Stimulated activated CD8-positive, alpha-beta memory T cell treated with anti-CD3 and anti-CD28 coated beads, Interleukin-4, amount 100 ng/mL, for 4 hours (primary cell): ENCODE measurements around the gene RABGAP1.

ENCODE experiments used
- DNase-seq, 2 donors: peaks; one replicate each; pipeline ENCODE4 v3.0.0-alpha.2; 2020; ENCODE audit warnings: low read depth in 2 of 2, low spot score in 1 of 2

RABGAP1 gene

DNA sequence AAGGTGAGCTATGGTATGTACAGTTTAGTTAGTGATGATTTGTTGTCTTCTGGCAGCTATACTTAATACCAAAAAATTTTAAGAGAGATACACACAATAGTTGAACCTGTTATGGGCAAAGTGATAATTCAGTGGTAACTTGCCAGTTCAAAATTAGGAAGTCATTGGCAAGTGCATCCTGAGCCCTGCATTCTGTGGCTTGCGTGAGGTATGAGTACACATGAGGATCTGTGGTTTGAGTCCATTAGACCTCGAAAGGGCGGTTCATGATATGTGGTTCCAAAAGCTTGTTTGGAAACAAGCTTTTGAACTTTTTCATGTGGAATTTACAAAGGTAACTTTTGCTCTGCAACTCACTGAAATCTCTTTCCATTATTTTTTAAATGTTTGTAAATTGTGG lies 139.6 kb downstream of the RABGAP1 start:
- no peak for DNase-seq

DNA sequence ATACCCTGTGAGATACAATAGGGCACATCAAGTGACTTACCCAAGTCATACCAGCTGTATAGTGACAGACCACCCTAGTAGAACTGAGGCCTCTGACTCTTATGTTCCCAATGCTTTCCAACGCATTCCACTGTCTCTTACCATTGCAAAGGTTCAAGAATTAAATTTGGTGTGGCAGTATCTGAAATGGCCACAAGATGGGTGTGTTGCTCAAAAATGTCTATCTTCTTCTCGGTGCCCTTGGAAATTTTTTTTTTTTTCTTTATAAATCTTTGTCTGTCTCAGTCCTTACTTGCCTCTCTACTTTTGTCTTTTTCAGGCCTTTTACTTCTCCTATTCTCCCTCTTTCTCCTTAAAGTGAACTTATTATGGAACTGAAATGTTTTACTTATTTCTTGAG lies 141.0 kb downstream of the RABGAP1 start:
- DNase-seq, result no peak

DNA sequence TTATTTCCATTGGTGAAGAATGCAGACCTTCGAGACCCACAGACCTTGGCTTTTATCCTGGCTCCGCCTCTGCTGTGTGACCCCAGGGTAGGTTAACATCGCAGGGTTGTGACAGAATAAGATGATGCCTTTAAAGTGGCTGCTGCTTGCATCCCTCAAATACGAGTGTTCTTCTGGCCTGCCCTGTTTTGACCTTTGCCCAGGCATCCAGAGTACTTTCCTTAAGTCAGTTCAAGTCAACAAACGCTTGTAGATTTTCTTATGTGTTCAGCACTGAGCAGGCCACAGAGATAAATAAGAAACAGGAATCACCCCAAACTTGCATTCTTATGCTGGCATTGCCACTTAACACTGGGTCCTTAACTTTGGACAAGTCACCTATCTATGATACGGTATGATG lies 142.9 kb downstream of the RABGAP1 start:
- DNase-seq, result no peak

DNA sequence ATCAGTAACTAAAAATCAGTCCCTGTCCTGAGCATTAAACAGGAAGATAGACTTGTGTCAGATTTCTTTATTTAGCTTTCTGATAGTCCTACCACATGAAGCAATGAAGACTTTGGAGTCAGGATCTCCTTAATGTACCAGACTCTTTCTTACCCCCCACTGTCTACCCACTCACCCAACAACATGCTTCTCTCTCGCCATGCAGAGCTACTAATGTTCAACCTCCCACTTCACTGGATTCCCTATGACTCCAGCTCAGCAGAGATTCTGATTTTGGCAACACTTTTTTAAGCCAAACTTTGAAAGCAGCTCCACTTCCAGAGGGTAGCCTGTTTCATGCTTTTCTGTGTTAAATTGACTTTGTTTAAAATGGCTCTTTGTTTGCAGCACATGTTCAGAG lies 143.4 kb downstream of the RABGAP1 start:
- no peak for DNase-seq

DNA sequence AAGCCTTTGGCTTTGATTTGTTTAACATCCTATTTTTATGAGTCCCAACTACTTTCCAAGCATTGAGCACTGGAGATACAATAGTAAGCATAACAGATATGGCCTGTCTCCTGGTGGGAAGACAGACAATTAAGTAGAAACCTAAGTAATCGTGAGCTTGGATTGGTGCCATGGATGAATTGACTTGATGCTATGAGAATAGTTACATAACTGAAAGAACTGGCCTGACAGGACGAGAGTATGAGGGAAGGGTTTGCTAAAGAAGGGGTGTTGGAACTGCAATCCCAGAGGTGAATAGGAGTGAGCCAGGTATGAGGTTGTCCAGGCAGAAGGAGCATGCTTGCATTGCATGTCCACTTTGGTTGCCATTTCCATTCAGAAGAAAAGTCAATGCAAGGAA lies 145.1 kb downstream of the RABGAP1 start:
- DNase-seq, result no peak

DNA sequence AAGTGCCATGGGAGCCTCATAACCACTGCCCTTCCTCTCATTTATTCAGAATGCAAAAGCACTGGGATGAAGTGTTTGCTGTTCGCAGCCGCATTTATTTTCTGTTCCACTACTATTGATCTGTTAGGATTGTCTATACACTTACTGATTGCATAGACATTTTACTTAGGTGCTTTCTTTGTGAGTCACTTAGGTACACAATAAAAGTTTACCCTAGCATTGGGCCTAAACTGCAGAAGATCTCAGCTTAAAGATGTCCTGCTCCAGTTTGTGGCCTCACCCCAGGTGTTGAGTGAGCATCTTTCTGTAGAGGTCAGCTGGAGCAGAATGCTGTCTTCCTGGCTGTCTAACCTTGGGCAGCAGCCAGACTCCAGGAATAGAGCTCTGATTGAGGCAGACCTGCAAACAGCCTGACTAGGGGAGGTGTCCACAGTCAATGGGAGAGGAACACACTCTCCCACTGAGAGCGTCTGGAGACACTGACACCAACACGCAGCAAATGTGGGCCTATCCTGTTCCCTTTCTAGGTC lies 146.6 kb downstream of the RABGAP1 start:
- DNase-seq, result no peak

DNA sequence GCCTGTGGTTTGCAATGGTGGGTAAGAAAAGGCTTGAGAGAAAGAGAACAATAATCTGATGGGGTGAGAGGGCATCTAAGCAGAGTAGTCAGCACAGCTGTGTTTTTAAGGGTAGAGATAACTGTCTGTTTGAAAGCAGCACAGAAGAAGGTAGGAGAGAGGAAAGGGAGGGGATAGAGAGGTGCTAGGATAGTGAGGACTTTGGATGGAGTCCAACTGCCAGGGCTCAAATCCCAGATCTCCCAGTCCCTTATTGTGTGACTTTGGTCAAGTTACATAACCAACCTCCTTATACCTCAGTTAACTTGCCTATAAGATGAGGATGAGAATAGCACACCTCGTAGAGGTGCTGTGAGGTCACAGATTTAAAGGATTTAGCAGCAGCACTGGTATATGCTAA lies 148.2 kb downstream of the RABGAP1 start:
- DNase-seq, result no peak

DNA sequence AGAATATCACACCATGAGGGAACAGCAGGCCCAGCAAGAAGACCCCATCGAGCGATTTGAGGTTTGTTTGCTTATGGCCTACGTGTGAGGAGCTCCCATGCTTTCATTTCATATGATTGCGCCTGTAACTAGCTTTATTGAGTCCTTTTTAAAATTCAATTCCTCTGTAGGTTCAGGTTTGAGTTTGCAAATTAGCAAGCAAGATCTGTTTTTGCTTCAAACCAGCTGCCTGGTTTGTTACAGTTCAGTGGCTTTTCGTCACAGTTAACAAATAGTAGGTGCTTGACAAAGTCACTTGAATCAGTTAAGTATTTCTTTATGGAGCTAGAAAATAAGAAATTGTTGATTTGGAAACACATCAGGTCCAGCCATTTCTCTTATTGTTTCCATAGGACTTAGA lies 149.0 kb downstream of the RABGAP1 start:
- no peak for DNase-seq

DNA sequence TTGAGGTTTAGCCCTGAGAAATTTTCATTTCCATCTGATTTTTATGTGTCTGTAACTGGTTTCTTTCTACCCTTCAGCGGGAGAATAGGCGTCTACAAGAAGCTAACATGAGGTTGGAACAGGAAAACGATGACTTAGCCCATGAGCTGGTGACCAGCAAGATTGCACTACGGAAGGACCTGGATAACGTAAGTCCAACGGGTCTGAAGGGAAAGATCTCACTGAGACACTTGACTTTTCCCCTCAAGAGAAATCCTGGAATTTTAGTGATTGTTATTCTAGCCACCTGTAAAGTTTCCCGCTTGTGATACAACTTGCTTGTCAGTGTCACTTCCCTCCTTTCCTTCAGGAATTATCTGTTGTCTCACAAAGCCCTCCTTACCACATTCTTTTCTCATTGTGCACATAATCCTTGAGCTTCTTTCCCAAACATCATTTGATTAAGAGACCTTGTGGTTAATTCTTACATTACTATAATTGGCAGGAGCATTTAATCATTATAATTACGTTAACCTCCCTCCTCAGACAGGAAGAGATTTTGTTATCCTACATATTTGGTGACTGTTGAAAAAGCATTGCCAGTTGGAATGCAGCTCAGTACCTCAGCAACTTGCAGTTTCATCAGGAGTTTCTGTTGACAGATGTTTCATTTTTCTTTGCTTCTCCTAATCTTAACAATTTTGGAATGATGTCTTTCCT lies 149.5 kb downstream of the RABGAP1 start:
- no peak for DNase-seq

DNA sequence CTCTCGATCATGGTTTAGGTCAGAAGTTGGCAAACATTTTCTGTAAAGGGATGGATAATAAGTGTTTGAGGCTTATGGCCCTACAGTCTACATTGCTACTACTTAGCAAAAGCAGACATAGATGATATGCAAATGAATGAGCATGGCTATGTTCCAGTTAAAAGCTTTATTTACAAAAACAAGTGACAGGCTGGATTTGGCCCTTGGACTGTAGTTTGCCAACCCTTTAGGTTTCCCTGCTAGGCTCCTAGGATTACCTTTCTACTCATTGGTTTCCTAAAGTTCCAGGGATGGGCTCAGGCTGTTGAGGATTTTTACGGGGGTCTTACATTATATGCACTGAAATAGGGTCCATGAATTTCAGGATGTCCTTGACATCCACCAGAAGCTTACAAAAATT lies 150.1 kb downstream of the RABGAP1 start:
- no peak for DNase-seq

DNA sequence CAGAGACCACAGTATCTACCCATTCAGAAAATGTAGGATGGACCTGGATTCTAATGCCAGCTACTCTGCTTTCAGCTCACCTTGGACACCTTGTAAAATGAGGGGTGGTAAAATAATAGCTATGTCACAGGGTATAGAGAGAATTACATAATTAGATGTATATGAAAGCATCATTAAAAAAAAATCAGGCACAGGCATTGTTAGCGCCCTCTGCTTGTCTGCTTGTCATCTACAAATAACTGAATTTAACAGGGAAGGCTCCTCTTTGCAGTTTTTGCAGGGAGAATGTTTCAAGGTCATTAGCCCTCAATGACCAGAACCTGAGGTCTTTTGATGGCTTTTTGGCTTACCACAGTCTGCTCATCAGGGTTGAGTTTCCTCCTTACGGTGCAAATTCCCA lies 150.6 kb downstream of the RABGAP1 start:
- no peak for DNase-seq

DNA sequence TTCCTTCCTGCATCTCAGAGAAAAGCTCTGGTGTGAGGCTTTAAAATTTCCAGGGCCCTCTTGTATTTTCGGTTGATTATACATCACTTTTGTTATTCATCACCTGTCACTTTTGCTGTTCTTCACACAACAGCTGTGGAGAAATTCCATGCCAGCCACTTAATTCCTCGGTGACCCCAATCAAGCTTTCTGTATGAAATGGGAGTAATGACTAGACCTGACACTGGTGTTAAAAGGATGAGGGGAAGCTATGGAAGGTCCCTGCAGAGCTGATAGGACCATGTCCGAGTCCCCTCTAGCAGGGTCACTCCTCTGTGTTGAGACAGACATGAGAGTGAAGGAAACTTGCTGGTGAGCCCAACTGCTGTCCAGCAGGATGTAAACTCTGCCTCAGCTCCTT lies 152.3 kb downstream of the RABGAP1 start:
- DNase-seq, result no peak

DNA sequence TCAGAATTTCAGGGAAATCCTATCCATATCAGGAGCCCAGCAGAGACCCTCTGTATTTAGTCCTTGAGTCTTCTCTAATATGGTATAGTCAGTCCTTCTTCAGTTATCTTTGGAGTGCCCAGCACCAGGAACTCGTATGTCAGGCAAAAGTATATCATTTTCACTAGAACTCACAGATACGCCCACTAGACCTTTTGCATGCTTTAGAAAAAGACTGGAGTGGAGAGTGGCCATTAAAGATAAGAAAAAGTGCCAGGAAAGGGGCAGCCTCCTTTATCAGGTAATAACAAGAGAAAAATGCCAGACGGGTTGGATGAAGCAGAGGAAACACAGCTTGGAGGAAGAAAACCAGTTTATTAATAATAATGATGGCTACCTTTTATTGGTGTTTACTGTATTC lies 156.2 kb downstream of the RABGAP1 start:
- DNase-seq, result no peak

DNA sequence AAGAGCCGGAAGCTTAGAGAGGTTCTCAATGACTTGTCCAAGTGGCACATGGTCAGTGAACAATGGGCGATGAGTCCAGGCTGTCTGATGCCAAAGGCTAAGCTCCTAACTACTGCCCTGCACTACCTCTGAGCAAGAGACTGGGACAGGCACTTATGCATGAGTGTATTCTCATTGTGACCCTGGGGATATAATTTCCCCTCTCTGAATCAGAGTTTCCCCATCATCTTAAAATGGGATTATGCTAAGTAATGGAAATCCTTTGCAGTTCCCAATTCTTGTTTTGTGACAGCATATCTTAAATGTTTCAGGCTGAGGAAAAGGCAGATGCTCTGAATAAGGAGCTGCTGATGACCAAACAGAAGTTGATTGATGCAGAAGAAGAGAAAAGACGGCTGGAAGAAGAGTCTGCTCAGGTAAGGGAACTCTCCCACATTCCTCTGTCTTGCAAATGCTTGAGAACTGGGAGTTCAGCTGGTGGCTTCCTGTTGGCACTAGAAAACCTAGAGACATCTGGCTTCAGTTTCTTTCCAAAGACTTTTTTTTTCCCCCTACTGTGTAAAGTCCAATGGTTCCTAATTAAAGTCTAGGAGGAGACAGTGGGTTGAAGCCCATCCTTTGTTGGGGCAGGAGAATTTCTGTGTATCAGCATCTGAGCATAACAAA lies 156.7 kb downstream of the RABGAP1 start:
- DNase-seq, result no peak

DNA sequence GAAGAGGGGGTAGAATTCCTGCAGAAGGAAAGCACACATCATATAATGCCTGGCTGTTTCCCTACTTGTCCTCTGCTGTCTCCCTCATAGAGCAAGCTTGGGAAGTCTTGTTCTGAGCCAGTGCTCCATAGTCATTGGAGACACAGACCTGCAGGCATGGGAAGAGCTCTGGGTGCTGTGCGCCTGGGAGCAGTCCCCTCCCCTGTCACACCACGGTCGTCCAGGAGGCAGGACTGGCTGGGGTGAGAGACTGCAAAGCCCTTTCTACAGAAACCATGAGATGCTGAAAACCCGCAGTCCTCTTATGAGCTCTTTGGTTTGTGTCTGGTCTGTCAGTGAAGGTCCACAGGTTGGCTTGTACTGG lies 157.3 kb downstream of the RABGAP1 start:
- DNase-seq, result no peak

DNA sequence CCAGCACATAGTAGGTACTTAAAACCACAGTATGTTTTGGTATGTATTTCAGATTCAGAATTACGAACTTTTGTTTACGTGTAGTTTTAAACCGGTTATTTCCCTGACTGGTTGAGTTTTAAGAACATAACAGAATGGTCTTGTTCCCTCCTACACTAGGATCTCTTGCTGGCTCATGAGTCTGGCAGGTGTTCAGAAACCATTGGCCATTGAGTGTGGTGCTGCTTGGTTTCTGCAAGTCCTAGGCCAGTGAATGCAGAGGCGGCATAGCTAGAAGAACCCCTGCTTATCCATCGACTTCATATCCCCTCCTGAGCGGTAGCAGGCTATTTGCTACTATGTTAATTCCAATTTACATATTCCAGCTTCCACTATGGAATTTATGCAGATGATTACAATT lies 158.2 kb downstream of the RABGAP1 start:
- DNase-seq, result no peak

DNA sequence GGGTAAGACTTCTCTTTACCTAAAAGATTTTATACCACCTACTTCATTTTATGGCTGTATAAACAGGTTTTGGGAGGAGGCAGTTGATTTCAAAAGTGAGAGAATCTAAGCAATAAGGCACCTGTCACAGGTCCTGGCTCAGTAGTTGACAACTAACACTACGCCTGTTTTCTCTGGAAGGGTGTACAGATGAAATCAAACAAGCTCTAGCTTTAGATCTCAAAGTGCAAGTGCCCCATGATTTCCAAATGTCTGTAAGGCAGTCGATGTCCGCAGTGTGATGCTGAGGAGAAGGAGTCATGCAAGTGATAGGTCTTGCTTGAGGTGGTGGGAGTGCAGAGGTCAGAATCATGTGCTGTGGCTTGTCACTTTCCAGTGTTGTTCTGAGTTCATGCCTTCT lies 158.7 kb downstream of the RABGAP1 start:
- DNase-seq, result no peak

DNA sequence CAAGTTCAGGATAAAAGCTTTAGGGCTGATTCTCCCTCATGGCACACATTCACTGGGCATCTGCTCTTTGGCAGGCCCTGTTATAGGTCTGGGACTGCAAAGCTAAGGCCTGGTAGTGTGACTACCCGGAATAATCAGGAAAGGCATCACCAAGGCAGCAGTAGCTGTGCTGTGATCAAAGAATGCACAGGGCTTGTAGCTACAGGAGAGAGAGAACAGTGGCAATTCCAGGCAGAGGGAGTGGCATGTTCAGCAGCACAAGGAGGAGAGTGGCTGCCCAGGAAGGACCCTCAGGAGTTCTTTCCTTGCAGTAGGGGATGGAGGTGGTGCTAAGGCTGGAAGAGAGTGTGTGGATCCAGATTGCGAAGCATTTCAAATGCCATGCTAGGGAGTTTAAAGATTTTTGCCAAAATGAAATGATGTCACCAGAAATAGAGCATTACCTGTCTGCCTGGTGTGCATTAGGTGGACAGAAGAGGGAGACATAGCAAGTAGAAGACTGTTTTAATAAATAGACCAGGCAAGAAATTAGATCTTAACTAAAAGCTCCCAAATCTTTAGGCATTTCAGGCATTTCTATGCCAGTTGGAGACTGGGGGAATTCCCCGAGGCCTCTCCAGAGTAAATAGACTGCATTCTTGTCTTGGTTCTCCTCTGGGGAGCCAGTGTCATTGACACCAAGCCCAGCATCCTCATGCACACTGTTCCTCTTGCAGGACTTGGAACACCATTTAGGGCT lies 161.7 kb downstream of the RABGAP1 start:
- DNase-seq, result no peak

DNA sequence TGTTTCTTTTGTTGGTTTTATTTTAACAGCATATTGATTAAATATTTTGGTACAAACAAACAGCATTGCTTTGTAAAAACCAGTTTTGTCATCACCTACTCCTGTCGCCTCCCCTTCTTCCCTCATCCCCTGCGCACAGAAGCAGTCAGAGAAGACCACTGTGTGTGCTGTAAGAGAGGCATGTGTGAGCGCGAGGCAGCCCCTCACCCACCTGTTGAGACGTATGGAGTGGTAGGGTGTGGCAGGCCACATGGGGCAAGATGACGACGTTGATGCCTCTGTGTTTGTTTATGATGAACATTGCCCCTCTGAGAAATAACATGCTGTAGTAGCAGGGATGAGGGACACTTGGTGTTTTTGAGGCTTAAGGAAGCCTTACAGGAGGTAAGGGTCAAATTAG lies 164.0 kb downstream of the RABGAP1 start:
- DNase-seq, result no peak

DNA sequence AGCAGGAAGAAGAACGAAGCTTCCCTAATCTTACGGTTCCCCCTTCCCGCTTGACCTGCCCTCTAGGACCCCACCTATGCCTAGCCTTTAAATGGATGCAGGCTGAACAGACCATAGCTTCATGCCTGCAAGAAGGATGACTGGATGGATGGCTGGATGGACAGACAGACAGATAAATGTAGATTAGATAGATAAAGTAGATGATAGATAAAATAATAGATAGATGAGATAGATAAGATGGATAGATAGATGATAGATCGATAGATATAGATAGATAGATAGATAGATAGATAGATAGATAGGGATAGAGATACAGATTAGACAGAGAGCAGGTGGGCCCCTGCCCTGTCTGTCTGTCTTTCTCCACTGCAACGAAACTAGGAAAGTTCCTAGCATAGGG lies 164.7 kb downstream of the RABGAP1 start:
- DNase-seq, result no peak

DNA sequence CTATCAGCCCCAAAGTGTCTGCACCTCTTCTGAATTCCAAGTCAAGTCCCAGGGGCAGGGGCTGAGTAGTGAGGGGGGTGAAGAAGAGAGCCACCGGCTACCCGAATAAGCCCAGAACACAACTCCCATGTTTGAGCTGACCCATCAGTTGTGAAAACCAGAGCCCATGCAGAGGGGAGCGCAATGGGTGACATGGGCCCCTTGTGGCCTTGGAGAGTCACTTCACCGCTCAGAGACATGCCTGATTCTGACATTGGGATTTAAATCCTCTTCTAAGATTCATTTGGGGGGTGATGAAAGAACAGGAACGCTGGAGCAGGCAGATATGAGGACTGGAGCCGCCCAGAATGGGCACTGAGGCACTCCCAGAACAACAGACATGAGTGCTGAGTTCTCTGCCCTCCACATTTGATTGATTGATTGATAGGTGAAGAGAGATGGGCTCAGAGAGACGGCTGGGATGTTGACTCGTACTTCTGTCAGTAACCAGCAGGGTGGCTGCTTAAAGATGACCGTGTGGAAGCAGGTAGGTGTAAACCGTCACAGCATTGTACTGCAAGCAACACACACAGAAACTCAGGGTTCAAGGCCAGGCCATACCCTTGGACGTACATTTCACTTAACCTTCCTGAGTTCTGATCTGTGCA lies 166.9 kb downstream of the RABGAP1 start:
- DNase-seq, result no peak

DNA sequence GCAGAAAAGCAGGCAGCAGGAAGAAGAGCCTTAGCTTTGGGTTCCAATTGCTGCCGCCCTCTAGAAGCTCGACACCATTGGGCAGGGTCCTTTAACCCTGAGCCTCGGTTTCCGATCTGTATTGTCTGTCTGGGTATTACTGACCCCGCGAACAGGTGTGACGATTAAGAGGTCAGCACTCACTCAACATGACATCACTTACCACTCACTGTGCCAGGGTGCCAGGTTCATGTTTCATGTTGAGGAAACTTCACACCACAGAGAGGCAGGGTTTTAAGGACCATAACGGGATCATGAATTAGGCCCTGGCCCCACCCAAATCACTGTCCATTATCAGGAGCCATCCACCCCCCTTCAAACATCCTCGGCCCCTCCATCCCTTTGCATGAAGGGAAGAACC lies 168.2 kb downstream of the RABGAP1 start:
- no peak for DNase-seq
